HG03095 (cell line): ENCODE results near the gene SLAIN1.
"Not testable (repeated sequence)": the region's sequence is repeated elsewhere in the genome, so short reads cannot be mapped to it uniquely, and the experiment has no call there.

Source experiments
- ATAC-seq: cut with Tn5 transposase; IDR thresholded peaks from one replicate; pipeline ENCODE4 v1.9.1; 2021; ENCODE audit warnings: moderate library complexity; ENCODE audit not compliant: unreplicated experiment

SLAIN1 gene

GRCh38 chr13:77697217-77698103 lies at the start of gene SLAIN1:
TSS of gene SLAIN1 (plus strand) at chr13:77697687. CDS start at chr13:77697914, 227 bp downstream.
- peak; percentile 65 for ATAC-seq

DNA sequence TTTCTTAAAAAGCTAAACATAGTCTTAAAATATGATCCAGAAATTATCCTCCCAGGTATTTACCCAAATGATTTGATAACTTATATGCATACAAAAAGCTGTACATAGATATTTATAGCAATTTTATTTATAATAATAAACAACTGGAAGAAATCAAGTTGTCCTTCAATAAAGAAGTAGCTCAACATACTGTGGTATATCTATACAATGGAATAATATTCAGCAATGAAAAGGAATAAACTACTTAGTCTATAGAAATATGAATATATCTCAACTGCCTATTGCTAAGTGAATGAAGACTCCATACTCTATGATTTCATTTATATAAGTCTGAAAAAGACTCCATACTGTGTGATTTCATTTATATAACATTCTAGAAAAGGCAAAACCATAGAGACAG lies 47.1 kb upstream of the SLAIN1 start:
- ATAC-seq = no peak

- no peak for ATAC-seq
Observed at GRCh38 chr13:77653301-77653700, 44.2 kb upstream of the SLAIN1 start.

DNA sequence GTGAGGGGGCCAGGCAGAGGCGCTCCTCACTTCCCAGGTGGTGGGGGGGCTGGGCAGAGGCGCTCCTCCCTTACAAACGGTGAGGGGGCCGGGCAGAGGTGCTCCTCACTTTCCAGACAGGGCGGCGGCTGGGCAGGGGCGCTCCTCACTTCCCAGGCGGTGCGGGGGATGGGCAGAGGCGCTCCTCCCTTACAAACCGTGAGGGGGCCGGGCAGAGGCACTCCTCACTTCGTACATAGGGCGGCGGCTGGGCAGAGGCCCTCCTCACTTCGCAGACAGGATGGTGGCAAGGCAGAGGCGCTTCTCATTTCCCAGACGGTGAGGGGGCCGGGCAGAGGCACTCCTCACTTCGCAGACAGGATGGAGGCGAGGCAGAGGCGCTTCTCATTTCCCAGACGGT lies 37.5 kb upstream of the SLAIN1 start:
- ATAC-seq = not testable (repeated sequence)

DNA sequence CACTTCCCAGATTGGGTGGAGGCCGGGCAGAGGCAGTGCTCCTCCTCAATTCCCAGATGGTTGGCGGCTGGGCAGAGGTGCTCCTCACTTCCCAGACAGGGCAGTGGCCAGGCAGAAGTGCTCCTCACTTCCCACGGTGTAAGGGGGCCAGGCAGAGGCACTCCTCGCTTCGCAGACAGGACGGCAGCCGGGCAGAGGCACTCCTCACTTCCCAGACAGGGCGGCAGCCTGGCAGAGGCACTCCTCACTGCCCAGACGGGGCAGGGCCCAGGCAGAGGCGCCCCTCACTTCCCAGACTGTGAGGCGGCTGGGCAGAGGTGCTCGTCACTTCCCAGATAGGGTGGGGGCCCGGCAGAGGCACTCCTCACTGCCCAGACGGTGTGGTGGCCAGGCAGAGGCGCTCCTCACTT lies 36.6 kb upstream of the SLAIN1 start:
- ATAC-seq = no peak

- not testable (repeated sequence) for ATAC-seq
Observed at GRCh38 chr13:77662301-77662700, 35.2 kb upstream of the SLAIN1 start.

GRCh38 chr13:77662831-77663230 lies 34.7 kb upstream of the SLAIN1 start:
- ATAC-seq = not testable (repeated sequence)

DNA sequence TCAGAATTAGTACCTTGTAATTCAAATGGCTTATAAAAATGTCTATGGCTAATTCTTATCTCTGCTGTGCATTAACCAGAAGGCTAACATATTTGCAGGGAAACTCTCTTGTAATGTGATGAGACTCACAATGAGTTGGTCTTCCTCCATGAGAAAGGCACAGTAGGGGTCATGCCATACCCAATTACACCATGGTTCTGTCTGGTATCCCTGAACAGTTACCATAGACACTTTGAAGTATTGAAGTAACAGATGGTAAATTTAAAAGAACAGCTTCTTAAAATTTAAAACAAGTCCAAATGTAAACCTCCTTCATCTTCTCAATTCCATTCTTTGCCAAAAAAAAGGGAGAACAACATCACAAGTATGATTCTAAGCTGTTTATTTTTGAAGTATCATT lies 22.6 kb upstream of the SLAIN1 start:
- ATAC-seq = no peak

DNA sequence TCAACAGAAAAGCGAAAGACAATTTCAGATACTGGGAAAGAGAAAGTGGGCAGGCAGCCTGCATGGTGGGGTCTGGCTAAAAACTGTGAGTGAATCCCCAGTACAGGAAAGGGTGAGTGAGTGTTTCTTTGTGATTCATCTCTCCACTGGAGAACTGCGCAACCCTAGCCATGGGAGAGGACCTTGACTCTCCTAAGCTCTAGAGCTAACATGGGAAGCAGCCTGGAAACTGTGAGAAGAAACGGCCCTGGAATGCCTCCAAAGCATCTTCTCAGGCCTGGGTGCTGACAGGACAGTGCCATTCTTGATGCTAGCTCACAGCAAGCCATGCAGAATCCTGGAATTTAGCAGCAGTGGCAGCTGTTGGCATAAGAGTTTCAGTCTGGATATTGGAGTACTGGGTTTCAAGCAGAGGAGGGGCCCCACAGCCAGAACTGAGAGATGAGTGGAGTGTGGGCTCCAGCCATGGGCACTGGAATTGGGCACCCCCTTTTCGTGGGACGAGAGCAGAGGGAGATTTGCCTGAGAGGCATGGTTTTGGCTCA lies 18.7 kb upstream of the SLAIN1 start:
- no peak for ATAC-seq

GRCh38 chr13:77687799-77688198 lies 9.7 kb upstream of the SLAIN1 start:
- ATAC-seq = no peak

DNA sequence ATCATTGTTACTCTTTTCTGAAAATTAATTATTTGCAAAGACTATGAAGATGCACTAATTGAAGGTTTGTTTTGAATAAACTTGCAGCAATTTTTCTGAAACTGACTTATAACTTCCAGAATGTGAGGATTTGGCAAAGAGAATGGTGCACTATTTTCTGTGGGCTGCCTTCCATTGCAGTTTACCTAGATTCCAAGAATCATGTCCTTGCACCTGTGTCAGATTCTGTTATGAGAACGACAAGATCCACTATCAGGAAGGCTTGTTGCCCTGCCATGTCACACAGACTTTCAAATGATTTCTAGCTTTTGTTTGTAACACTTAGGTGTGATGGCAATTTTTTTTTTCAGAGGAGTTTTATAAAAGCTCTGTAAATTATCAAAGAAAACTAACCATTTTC lies 5.6 kb upstream of the SLAIN1 start:
- ATAC-seq = no peak

- ATAC-seq = no peak
Observed at GRCh38 chr13:77692746-77693448, 4.6 kb upstream of the SLAIN1 start.

DNA sequence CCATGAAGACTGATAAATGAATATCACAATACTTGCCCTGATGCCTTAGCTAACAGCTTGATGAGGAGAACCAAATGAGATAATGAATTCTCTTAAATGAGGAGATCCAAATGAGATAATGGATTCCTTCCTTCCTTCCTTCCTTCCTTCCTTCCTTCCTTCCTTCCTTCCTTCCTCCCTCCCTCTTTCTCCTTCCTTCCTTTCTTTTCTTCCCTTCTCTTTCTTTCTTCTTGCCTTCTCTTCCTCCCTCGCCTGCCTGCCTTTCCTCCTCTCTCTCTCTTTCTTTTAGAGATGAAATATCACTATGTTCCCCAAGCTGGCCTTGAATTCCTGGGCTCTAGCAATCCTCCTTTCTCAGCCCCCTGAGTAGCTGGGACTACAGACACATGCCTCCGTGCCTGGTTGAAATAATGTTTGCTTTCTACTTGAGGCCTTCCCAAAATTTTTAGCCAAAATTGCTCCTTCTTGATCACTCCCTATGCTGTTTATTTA lies 4.0 kb upstream of the SLAIN1 start:
- no peak for ATAC-seq

DNA sequence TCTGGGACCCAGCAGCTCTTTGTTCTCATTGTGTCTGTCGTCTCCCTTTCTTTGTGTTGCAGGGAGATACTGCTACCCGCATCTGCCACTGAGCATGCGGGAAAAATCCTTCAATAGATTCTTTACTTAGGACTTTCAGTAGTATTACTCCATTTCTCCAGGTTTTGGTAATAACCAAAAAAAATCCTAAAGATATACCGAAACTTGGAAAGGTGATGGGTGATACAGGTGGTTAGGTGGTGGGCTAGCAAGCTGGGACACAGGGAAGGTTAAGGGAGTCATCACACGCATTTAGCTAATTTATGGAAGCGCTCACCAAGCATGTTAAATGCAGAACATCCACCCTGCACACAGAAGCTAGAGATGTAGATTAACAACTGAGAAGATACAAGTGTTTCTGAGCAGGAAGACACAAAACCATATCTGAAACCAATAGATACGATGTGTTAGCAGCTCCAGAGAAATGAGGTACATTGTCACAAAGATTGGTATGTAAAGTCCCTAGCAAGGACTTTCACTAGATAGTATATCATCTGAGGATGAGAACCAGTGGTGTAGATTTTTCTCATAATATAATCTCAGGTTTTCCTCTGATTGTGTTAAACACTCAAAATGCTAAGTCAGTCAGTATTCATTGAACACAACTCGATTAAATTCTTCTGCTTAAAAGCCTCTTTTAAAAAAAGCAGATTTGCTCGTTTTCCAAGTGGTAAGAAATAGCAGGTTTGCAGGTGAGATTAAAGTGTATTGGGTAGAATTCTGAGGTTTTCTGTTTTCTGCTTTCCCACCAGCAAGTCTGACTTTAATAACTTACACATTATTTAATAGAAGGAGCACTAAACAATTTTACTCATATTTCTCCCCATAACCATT lies 1.2 kb upstream of the SLAIN1 start:
- no peak for ATAC-seq

GRCh38 chr13:77696879-77697216 lies 639 bp upstream of the SLAIN1 start:
- peak; percentile 1 for ATAC-seq

DNA sequence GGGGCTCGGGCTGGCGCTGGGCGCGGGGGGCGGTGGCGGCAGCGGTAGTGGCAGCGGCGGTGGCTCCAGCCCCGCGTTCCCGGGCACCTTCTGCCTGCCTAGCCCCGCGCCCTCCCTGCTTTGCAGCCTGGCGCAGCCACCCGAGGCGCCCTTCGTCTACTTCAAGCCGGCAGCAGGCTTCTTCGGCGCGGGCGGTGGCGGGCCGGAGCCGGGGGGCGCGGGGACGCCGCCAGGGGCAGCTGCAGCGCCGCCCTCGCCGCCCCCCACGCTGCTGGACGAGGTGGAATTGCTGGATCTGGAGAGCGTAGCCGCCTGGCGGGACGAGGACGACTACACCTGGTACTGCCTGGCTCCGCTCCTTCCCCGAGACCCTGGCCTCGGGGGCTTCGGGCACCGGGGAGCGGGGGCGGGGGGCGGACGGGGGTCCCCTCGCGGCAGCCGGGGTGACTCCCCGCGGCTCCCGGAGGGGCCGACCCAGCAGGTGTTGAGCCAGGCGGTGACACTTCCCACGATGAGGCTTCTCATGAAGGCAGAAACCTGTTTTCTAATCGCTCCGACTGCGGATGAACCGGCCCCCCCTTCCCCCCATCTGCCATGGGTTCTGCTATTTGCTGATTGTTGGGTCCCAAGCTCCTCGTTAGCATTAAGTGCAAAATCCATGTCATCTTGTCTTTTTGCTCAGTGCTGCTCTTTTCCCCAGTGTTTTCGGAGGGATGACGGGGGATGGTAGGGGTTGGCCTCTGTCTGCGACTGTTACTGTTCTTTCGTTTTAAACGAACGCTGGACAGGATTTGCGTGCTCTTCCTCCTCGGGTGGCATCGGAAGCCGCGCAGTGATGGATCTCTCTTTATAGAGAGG lies 943 bp downstream of the SLAIN1 start:
- ATAC-seq = peak; percentile 25

- ATAC-seq = no peak
Observed at GRCh38 chr13:77699059-77699680, 1.7 kb downstream of the SLAIN1 start.

- no peak for ATAC-seq
Observed at GRCh38 chr13:77701305-77701704, 3.8 kb downstream of the SLAIN1 start.

- ATAC-seq = no peak
Observed at GRCh38 chr13:77702366-77702765, 4.9 kb downstream of the SLAIN1 start.
